Keratinocyte (primary cell): ENCODE data around the gene TEKT3. TPM values are rescaled to one million over a fixed set of nuclear protein-coding genes. Genes with fewer than 3 reads are reported as not detected.

Experiments
- DNase-seq: peaks from one replicate; pipeline ENCODE4 v3.0.0-alpha.2; 2011; ENCODE audit warnings: low read depth, missing footprints, low spot score
- FAIRE-seq: peaks from 2 replicates; lab custom pipeline; 2011; peaks lifted over from hg19 to GRCh38; lab: Jason Lieb, UNC
- H2AFZ ChIP-seq: 2 replicates; pipeline ENCODE4 v1.6.0; 2012; ENCODE audit warnings: low read length, control low read depth, inconsistent platforms; ENCODE audit not compliant: control insufficient read depth
- H3K27ac ChIP-seq: 2 replicates; pipeline ENCODE4 v1.5.1; 2011; ENCODE audit warnings: low read length; ENCODE audit not compliant: control insufficient read depth, insufficient read depth
- H3K27me3 ChIP-seq: 3 replicates; pipeline ENCODE4 v1.6.0; 2011; ENCODE audit warnings: low read length; ENCODE audit not compliant: control insufficient read depth, insufficient read depth; ENCODE audit errors: extremely low read depth
- H3K36me3 ChIP-seq, 2 experiments: 2 replicates in 1 of 2; 3 replicates in 1 of 2; pipeline ENCODE4 v1.5.1; 2011; ENCODE audit warnings: low read length in 2 of 2, mild to moderate bottlenecking in 1 of 2; ENCODE audit not compliant: control insufficient read depth in 2 of 2, insufficient read depth in 2 of 2; ENCODE audit errors: extremely low read depth in 1 of 2
- H3K4me1 ChIP-seq: 3 replicates; pipeline ENCODE4 v1.5.1; 2011; ENCODE audit warnings: low read length; ENCODE audit not compliant: control insufficient read depth, insufficient read depth; ENCODE audit errors: extremely low read depth
- H3K4me2 ChIP-seq: 3 replicates; pipeline ENCODE4 v1.6.0; 2011; ENCODE audit warnings: low read depth, low read length; ENCODE audit not compliant: control insufficient read depth, insufficient read depth; ENCODE audit errors: extremely low read depth
- H3K4me3 ChIP-seq, 3 experiments: fragments of 200-600 bp in 1 of 3; sonication (generic) in 1 of 3; 2 replicates in 2 of 3; 3 replicates in 1 of 3; pipeline ENCODE4 v1.5.1; 2011 to 2016; ENCODE audit warnings: low read length in 3 of 3, mild to moderate bottlenecking in 3 of 3, control low read depth in 2 of 3, inconsistent platforms in 1 of 3, low read depth in 1 of 3, mixed read lengths in 1 of 3, mixed run types in 1 of 3, moderate library complexity in 1 of 3; ENCODE audit not compliant: control insufficient read depth in 2 of 3, insufficient read depth in 2 of 3; ENCODE audit errors: extremely low read depth in 1 of 3
- H3K79me2 ChIP-seq: 2 replicates; pipeline ENCODE4 v1.6.0; 2012; ENCODE audit warnings: low read length; ENCODE audit not compliant: control insufficient read depth, insufficient read depth
- H3K9ac ChIP-seq: 3 replicates; pipeline ENCODE4 v1.6.0; 2011; ENCODE audit warnings: low read length; ENCODE audit not compliant: control insufficient read depth, insufficient read depth; ENCODE audit errors: extremely low read depth
- H3K9me1 ChIP-seq: 3 replicates; pipeline ENCODE4 v1.6.0; 2011; ENCODE audit warnings: low read length; ENCODE audit not compliant: control insufficient read depth, insufficient read depth; ENCODE audit errors: extremely low read depth
- H3K9me3 ChIP-seq: 2 replicates; pipeline ENCODE4 v1.5.1; 2012; ENCODE audit warnings: low read depth, low read length; ENCODE audit not compliant: control insufficient read depth
- H4K20me1 ChIP-seq: 3 replicates; pipeline ENCODE4 v1.6.0; 2011; ENCODE audit warnings: low read length; ENCODE audit not compliant: control insufficient read depth, insufficient read depth; ENCODE audit errors: extremely low read depth
- EZH2 ChIP-seq: IDR thresholded peaks from one replicate; pipeline ENCODE4 v1.6.1; 2012; ENCODE audit warnings: inconsistent platforms, mild to moderate bottlenecking, low read length, moderate library complexity
- dilution Hi-C: fragments of 300-500 bp; cut with MboI; formaldehyde crosslinking; loops from one replicate; pipeline ENCODE4 v1.7.0; 2020; ENCODE audit warnings: low sequenced_read_pairs; ENCODE audit not compliant: extremely low pct_ligation_motif_present
- polyA plus RNA-seq, 5 experiments: library from polyadenylated mRNA; depleted of rRNA in 3 of 5; stranded (reverse) in 3 of 5; stranded (forward) in 1 of 5; unstranded in 1 of 5; fragments of >200 nt; gene quantifications; 1 replicate in 1 of 5; 2 replicates in 3 of 5; 3 replicates in 1 of 5; pipeline versions ENCODE4 v1.2.1 to v1.2.3, GENCODE V29; 2011 to 2012; ENCODE audit warnings: missing spikeins in 2 of 5, low read depth in 1 of 5, low replicate concordance in 1 of 5
- TF ChIP-seq, protein P1 (sequence below), 3 experiments: IDR thresholded peaks in 1 of 3; conservative IDR thresholded peaks in 1 of 3; optimal IDR thresholded peaks in 1 of 3; 2 replicates in 2 of 3; 3 replicates in 1 of 3; pipeline versions ENCODE3 to v1.5.1; 2011; ENCODE audit warnings: low read length in 3 of 3, mild to moderate bottlenecking in 3 of 3, moderate library complexity in 2 of 3, control low read depth in 1 of 3, inconsistent platforms in 1 of 3; ENCODE audit not compliant: insufficient read depth in 2 of 3; ENCODE audit errors: extremely low read depth in 1 of 3

The TEKT3 gene
- polyA plus RNA-seq, 1 donor (not counting 4 experiments of a cell fraction or from before 2014, with no cell fraction given) = 0.16 TPM

DNA sequence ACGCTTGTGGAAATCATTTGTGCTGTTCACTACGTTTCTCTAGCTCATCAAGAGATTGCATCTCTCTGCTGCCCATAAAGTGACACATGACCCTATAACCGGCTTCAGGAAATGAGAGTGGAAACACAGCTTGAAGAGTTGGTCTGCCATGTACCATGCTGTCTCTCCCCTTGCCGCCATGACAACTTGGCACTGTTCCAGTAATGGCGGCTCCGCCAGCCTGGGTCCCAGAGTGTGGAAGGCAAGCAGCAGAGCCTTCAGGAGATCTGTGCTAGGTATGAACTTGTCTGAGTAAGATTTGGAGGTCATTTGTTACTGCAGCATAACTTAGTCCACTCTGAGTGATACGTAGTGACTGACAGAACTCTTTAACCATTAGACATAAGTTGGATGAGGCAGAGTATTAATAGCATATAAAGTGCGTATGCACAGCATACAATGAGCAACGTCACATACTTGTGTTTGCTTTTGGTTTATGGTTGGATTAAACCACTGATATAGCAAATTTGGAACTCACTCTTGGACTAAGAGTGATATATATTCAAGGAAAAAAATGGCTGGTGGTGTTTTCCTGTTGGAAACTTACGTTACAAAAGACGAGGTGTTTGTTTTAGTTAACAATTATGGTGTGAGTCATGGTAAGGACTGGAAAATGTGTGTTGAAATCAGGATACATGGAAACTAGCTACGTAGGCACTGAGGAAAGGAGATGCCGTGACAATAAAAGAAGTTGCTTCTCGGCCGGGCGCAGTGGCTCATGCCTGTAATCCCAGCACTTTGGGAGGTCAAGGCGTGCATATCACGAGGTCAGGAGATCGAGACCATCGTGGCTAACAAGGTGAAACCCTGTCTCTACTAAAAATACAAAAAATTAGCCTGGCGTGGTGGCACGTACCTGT is 51.9 kb downstream of the TEKT3 start:
- dilution Hi-C loops = no loop called here
- H3K4me3 ChIP-seq = no peak overlapping the region
- no peaks in the 10 kb centered on the region for H3K36me3 ChIP-seq
- no peak overlapping the region for H2AFZ ChIP-seq
- no peaks in the 10 kb centered on the region for H3K9me1 ChIP-seq
- H3K9ac ChIP-seq = no peak overlapping the region
- no peak for DNase-seq
- no peak overlapping the region for H3K27ac ChIP-seq
- no peaks in the 10 kb centered on the region for H3K79me2 ChIP-seq
- H4K20me1 ChIP-seq = no peaks in the 10 kb centered on the region
- no peaks in the 10 kb centered on the region for H3K4me1 ChIP-seq
- no peak for TF ChIP-seq EZH2
- TF ChIP-seq, protein P1, sequence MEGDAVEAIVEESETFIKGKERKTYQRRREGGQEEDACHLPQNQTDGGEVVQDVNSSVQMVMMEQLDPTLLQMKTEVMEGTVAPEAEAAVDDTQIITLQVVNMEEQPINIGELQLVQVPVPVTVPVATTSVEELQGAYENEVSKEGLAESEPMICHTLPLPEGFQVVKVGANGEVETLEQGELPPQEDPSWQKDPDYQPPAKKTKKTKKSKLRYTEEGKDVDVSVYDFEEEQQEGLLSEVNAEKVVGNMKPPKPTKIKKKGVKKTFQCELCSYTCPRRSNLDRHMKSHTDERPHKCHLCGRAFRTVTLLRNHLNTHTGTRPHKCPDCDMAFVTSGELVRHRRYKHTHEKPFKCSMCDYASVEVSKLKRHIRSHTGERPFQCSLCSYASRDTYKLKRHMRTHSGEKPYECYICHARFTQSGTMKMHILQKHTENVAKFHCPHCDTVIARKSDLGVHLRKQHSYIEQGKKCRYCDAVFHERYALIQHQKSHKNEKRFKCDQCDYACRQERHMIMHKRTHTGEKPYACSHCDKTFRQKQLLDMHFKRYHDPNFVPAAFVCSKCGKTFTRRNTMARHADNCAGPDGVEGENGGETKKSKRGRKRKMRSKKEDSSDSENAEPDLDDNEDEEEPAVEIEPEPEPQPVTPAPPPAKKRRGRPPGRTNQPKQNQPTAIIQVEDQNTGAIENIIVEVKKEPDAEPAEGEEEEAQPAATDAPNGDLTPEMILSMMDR (optimal IDR thresholded peaks at IDR 0.05 in 1 of 3, IDR thresholded peaks at IDR 0.05 in 1 of 3, conservative IDR thresholded peaks at IDR 0.05 in 1 of 3; ENCODE audit: extremely low read depth in 1 of 3, insufficient read depth in 2 of 3, low read length in 3 of 3) = no peak
- FAIRE-seq = no peak
- H3K9me3 ChIP-seq = no peaks in the 10 kb centered on the region
- H3K4me2 ChIP-seq = no peak overlapping the region
- H3K27me3 ChIP-seq = no peaks in the 10 kb centered on the region

DNA sequence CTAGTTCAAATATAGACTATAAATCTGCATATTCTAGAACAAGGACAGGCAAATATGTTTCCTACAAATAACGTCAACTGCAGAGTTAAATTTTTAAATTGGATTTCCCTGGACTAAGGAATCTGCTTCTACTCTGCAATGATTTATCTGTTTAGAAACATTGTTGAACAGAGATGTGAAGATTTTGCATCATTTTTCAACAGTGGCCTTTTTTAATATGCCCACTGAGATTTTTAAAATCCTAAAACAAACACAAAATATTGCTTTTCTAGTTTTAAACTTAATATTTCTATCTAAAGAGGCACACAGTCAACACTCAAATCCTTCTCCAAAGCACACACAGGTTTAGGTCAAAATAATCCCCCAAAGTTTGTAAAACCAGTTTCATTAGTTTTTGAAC is 52.5 kb downstream of the TEKT3 start:
- FAIRE-seq = no peak
- Histone ChIP-seq H4K20me1 (no peaks in the 10 kb centered on the region), H3K9me3 (no peaks in the 10 kb centered on the region), H3K4me3 (no peak overlapping the region), H3K27me3 (no peaks in the 10 kb centered on the region), H3K9ac (no peak overlapping the region), H3K36me3 (no peaks in the 10 kb centered on the region), H3K4me2 (no peak overlapping the region), H3K27ac (no peak overlapping the region), H3K9me1 (no peaks in the 10 kb centered on the region), H3K4me1 (no peaks in the 10 kb centered on the region), H3K79me2 (no peaks in the 10 kb centered on the region), H2AFZ (no peak overlapping the region)
- DNase-seq = no peak
- TF ChIP-seq, protein P1 (optimal IDR thresholded peaks at IDR 0.05 in 1 of 3, IDR thresholded peaks at IDR 0.05 in 1 of 3, conservative IDR thresholded peaks at IDR 0.05 in 1 of 3; ENCODE audit: extremely low read depth in 1 of 3, insufficient read depth in 2 of 3, low read length in 3 of 3) = no peak
- TF ChIP-seq EZH2 = no peak
- dilution Hi-C loops = no loop called here
